GM23338 (cell line): Measurements from ENCODE around the gene STPG1. TPM values are rescaled to one million over a fixed set of nuclear protein-coding genes. Genes with fewer than 3 reads are reported as not detected.
A peak's percentile ranks its signal among the peaks of the same experiment; 100 is the strongest.

Source experiments
- ATAC-seq: fragments of 200-7000 bp; cut with Tn5 transposase; 3 replicates; pipeline ENCODE4 v1.9.1; 2020
- DNase-seq: peaks from one replicate; pipeline ENCODE4 v3.0.0-alpha.2; 2015; ENCODE audit warnings: low spot score
- H2AFZ ChIP-seq: fragments of 200-600 bp; sonication (generic); 2 replicates; pipeline ENCODE4 v1.8.0; 2016; ENCODE audit warnings: antibody characterized with exemption, mild to moderate bottlenecking, moderate library complexity
- H3F3A ChIP-seq: fragments of 200-600 bp; sonication (generic); replicated peaks from 2 replicates; pipeline ENCODE4 v1.8.0; 2017; ENCODE audit warnings: antibody characterized with exemption, mixed run types, low read depth
- H3K27ac ChIP-seq: fragments of 200-600 bp; sonication (generic); 2 replicates; pipeline ENCODE4 v1.6.1; 2016; ENCODE audit warnings: low read depth
- H3K27me3 ChIP-seq: fragments of 200-600 bp; sonication (generic); 2 replicates; pipeline ENCODE4 v1.8.0; 2016; ENCODE audit warnings: mild to moderate bottlenecking, mixed run types, moderate library complexity; ENCODE audit not compliant: insufficient read depth
- H3K36me3 ChIP-seq: fragments of 200-600 bp; sonication (generic); 2 replicates; pipeline ENCODE4 v1.8.0; 2016; ENCODE audit warnings: mild to moderate bottlenecking; ENCODE audit not compliant: insufficient read depth
- H3K4me1 ChIP-seq: fragments of 200-600 bp; sonication (generic); 2 replicates; pipeline ENCODE4 v1.8.0; 2016; ENCODE audit warnings: mild to moderate bottlenecking, moderate library complexity; ENCODE audit not compliant: insufficient read depth
- H3K4me2 ChIP-seq: fragments of 200-600 bp; sonication (generic); 2 replicates; pipeline ENCODE4 v1.7.1; 2017; ENCODE audit warnings: mixed run types
- H3K4me3 ChIP-seq: fragments of 200-600 bp; sonication (generic); 2 replicates; pipeline ENCODE4 v1.6.1; 2016; ENCODE audit warnings: mixed run types
- H3K79me2 ChIP-seq: fragments of 200-600 bp; sonication (generic); replicated peaks from 2 replicates; pipeline ENCODE4 v1.8.0; 2017; ENCODE audit warnings: mild to moderate bottlenecking; ENCODE audit not compliant: insufficient read depth
- H3K9me2 ChIP-seq: fragments of 200-600 bp; sonication (generic); 2 replicates; pipeline ENCODE4 v1.8.0; 2017; ENCODE audit not compliant: insufficient read depth
- H4K20me1 ChIP-seq: fragments of 200-600 bp; sonication (generic); replicated peaks from 2 replicates; pipeline ENCODE4 v1.8.0; 2017; ENCODE audit warnings: mild to moderate bottlenecking; ENCODE audit not compliant: insufficient read depth
- H3K27ac Mint-ChIP-seq: 2 replicates; pipeline ENCODE4 v1.8.0; 2020; ENCODE audit warnings: inconsistent platforms, mild to moderate bottlenecking, moderate library complexity, mixed read lengths
- H3K27me3 Mint-ChIP-seq: 3 replicates; pipeline ENCODE4 v1.8.0; 2022; ENCODE audit warnings: low read depth, mild to moderate bottlenecking, moderate library complexity, mixed read lengths, inconsistent platforms; ENCODE audit not compliant: insufficient read depth, poor library complexity
- H3K36me3 Mint-ChIP-seq: 3 replicates; pipeline ENCODE4 v1.8.0; 2021; ENCODE audit warnings: low read depth, mild to moderate bottlenecking, inconsistent platforms, moderate library complexity, mixed read lengths
- H3K4me1 Mint-ChIP-seq: 3 replicates; pipeline ENCODE4 v1.8.0; 2020; ENCODE audit warnings: mild to moderate bottlenecking, inconsistent platforms, mixed read lengths
- H3K4me3 Mint-ChIP-seq: 3 replicates; pipeline ENCODE4 v1.8.0; 2021; ENCODE audit warnings: moderate library complexity, mild to moderate bottlenecking, inconsistent platforms, mixed read lengths
- H3K9me3 Mint-ChIP-seq: 3 replicates; pipeline ENCODE4 v1.8.0; 2020; ENCODE audit warnings: moderate library complexity, mild to moderate bottlenecking, inconsistent platforms, mixed read lengths
- CREB1 ChIP-seq: fragments of 250-450 bp; sonication (Bioruptor Pico); IDR thresholded peaks from 2 replicates; pipeline ENCODE4 v1.5.0; 2020; ENCODE audit warnings: low read depth, mild to moderate bottlenecking, moderate library complexity
- EZH2 ChIP-seq: fragments of 200-600 bp; sonication (generic); IDR thresholded peaks from one replicate; pipeline ENCODE4 v1.8.0; 2017; ENCODE audit warnings: antibody characterized with exemption, mild to moderate bottlenecking, low read depth; ENCODE audit not compliant: unreplicated experiment
- EZH2phosphoT487 ChIP-seq: fragments of 200-600 bp; sonication (generic); IDR thresholded peaks from one replicate; pipeline ENCODE4 v1.8.1; 2018; ENCODE audit warnings: antibody characterized with exemption; ENCODE audit not compliant: unreplicated experiment
- JUNB ChIP-seq: IDR thresholded peaks from one replicate; pipeline ENCODE4 v1.6.1; 2016; ENCODE audit warnings: antibody characterized with exemption; ENCODE audit not compliant: unreplicated experiment
- NANOG ChIP-seq: IDR thresholded peaks from 2 replicates; pipeline ENCODE4 v1.6.1; 2016; ENCODE audit warnings: antibody characterized with exemption, borderline replicate concordance
- POLR2AphosphoS5 ChIP-seq: IDR thresholded peaks from 2 replicates; pipeline ENCODE4 v1.6.1; 2016; ENCODE audit warnings: antibody characterized with exemption, low read depth
- STAT1 ChIP-seq: IDR thresholded peaks from one replicate; pipeline ENCODE4 v1.6.1; 2016; ENCODE audit warnings: antibody characterized with exemption; ENCODE audit not compliant: unreplicated experiment
- ZNF114 ChIP-seq: fragments of 250-450 bp; sonication (Bioruptor Pico); IDR thresholded peaks from 2 replicates; pipeline ENCODE4 v1.5.0; 2020; ENCODE audit warnings: mild to moderate bottlenecking, moderate library complexity
- ZNF331 ChIP-seq: fragments of 250-450 bp; sonication (Bioruptor Pico); IDR thresholded peaks from 2 replicates; pipeline ENCODE4 v1.5.0; 2020; ENCODE audit warnings: low read depth, mild to moderate bottlenecking, moderate library complexity
- polyA plus RNA-seq: library from polyadenylated mRNA; unstranded; fragments of >200 nt; fragmentation: Nextera tagmentation; extraction: Ambion mirVana; gene quantifications from 2 replicates; pipeline ENCODE4 v1.2.1, GENCODE V29; 2016
- total RNA-seq: library from RNA; depleted of rRNA; stranded (reverse); fragments of >200 nt; shearing (Covaris generic); gene quantifications from 2 replicates; pipeline ENCODE4 v1.2.3, GENCODE V29; 2014
- TF ChIP-seq, protein P1 (sequence below), 2 experiments: fragments of 200-600 bp in 1 of 2; sonication (generic) in 1 of 2; conservative IDR thresholded peaks; 2 replicates each; pipeline versions ENCODE4 v1.5.1 to v1.6.1; 2016 to 2017; ENCODE audit warnings: antibody characterized with exemption in 2 of 2, low read depth in 2 of 2, mild to moderate bottlenecking in 2 of 2, moderate library complexity in 1 of 2
- TF ChIP-seq, protein P2 (sequence below): IDR thresholded peaks from one replicate; pipeline ENCODE4 v1.6.1; 2018; ENCODE audit warnings: antibody characterized with exemption; ENCODE audit not compliant: unreplicated experiment
- TF ChIP-seq, protein P3 (sequence below): IDR thresholded peaks from 2 replicates; pipeline ENCODE4 v1.6.1; 2016; ENCODE audit warnings: antibody characterized with exemption
- TF ChIP-seq, protein P4 (sequence below): fragments of 250-450 bp; sonication (Bioruptor Pico); IDR thresholded peaks from 2 replicates; pipeline ENCODE4 v1.5.0; 2020; ENCODE audit warnings: mild to moderate bottlenecking, moderate library complexity

Gene STPG1
- total and polyA plus RNA-seq, 2 experiments from 2014 or later: 8.2 to 11.4 TPM

DNA sequence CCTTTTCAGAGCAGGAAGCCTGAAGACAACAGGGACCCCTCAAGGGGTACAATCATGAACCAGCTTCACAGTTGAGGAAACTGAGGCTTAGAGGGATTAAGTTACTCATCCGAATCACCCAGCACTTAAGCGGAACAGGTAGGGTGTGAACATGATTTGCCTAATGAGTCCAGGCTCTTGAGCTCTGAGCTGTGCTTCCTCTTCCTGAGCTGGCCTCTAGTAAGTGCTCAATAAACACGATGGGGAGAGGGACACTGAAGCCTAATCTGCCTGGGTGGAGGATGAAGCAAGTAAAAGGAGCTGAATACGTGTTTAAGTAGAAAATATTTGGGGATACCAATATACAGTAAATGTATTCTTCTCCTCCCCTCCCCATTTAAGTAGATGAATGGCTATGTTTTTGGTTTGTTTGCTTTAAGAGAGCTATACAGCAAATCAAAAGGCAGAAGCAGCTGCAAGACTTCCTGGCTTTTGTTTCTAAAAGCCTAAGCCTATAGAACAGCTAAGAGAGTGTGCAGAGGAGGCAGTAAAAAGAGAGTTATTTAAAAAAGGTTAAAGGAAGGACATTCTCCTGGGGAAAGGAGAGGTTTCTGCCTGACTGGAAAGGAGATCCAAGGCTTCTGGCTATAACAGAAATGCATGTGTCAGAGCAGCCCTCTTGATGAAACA, 20.5 kb downstream of the STPG1 start:
- peak overlapping the region; percentile 78 for H3K27ac ChIP-seq
- H3K4me1 ChIP-seq: peaks cover 21% of the 10 kb centered on the region
- Mint-ChIP-seq H3K27ac (peak overlapping the region; percentile 82), H3K4me1 (peaks cover 31% of the 10 kb centered on the region), H3K36me3 (peaks cover 3% of the 10 kb centered on the region; the same call in 1 of the 3 replicates), H3K9me3 (no peaks in the 10 kb centered on the region), H3K27me3 (peaks cover 12% of the 10 kb centered on the region), H3K4me3 (no peak overlapping the region; the same call in 2 of the 3 replicates)
- H2AFZ ChIP-seq: no peak overlapping the region
- no peaks in the 10 kb centered on the region for H3K36me3 ChIP-seq
- TF ChIP-seq, protein P1, sequence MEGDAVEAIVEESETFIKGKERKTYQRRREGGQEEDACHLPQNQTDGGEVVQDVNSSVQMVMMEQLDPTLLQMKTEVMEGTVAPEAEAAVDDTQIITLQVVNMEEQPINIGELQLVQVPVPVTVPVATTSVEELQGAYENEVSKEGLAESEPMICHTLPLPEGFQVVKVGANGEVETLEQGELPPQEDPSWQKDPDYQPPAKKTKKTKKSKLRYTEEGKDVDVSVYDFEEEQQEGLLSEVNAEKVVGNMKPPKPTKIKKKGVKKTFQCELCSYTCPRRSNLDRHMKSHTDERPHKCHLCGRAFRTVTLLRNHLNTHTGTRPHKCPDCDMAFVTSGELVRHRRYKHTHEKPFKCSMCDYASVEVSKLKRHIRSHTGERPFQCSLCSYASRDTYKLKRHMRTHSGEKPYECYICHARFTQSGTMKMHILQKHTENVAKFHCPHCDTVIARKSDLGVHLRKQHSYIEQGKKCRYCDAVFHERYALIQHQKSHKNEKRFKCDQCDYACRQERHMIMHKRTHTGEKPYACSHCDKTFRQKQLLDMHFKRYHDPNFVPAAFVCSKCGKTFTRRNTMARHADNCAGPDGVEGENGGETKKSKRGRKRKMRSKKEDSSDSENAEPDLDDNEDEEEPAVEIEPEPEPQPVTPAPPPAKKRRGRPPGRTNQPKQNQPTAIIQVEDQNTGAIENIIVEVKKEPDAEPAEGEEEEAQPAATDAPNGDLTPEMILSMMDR (conservative IDR thresholded peaks at IDR 0.05; ENCODE audit: low read depth in 2 of 2): no peak
- TF ChIP-seq, protein P2, sequence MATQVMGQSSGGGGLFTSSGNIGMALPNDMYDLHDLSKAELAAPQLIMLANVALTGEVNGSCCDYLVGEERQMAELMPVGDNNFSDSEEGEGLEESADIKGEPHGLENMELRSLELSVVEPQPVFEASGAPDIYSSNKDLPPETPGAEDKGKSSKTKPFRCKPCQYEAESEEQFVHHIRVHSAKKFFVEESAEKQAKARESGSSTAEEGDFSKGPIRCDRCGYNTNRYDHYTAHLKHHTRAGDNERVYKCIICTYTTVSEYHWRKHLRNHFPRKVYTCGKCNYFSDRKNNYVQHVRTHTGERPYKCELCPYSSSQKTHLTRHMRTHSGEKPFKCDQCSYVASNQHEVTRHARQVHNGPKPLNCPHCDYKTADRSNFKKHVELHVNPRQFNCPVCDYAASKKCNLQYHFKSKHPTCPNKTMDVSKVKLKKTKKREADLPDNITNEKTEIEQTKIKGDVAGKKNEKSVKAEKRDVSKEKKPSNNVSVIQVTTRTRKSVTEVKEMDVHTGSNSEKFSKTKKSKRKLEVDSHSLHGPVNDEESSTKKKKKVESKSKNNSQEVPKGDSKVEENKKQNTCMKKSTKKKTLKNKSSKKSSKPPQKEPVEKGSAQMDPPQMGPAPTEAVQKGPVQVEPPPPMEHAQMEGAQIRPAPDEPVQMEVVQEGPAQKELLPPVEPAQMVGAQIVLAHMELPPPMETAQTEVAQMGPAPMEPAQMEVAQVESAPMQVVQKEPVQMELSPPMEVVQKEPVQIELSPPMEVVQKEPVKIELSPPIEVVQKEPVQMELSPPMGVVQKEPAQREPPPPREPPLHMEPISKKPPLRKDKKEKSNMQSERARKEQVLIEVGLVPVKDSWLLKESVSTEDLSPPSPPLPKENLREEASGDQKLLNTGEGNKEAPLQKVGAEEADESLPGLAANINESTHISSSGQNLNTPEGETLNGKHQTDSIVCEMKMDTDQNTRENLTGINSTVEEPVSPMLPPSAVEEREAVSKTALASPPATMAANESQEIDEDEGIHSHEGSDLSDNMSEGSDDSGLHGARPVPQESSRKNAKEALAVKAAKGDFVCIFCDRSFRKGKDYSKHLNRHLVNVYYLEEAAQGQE: no peak
- TF ChIP-seq NANOG: no peak
- TF ChIP-seq POLR2AphosphoS5: no peak
- TF ChIP-seq ZNF331 (CRISPR knock-in tag): no peak
- TF ChIP-seq JUNB: no peak
- no peak for TF ChIP-seq CREB1
- no peak for TF ChIP-seq STAT1
- TF ChIP-seq EZH2phosphoT487: no peak
- no peak for TF ChIP-seq ZNF114
- no peak for TF ChIP-seq EZH2
- TF ChIP-seq, protein P3, sequence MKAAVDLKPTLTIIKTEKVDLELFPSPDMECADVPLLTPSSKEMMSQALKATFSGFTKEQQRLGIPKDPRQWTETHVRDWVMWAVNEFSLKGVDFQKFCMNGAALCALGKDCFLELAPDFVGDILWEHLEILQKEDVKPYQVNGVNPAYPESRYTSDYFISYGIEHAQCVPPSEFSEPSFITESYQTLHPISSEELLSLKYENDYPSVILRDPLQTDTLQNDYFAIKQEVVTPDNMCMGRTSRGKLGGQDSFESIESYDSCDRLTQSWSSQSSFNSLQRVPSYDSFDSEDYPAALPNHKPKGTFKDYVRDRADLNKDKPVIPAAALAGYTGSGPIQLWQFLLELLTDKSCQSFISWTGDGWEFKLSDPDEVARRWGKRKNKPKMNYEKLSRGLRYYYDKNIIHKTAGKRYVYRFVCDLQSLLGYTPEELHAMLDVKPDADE: no peak
- TF ChIP-seq, protein P4, sequence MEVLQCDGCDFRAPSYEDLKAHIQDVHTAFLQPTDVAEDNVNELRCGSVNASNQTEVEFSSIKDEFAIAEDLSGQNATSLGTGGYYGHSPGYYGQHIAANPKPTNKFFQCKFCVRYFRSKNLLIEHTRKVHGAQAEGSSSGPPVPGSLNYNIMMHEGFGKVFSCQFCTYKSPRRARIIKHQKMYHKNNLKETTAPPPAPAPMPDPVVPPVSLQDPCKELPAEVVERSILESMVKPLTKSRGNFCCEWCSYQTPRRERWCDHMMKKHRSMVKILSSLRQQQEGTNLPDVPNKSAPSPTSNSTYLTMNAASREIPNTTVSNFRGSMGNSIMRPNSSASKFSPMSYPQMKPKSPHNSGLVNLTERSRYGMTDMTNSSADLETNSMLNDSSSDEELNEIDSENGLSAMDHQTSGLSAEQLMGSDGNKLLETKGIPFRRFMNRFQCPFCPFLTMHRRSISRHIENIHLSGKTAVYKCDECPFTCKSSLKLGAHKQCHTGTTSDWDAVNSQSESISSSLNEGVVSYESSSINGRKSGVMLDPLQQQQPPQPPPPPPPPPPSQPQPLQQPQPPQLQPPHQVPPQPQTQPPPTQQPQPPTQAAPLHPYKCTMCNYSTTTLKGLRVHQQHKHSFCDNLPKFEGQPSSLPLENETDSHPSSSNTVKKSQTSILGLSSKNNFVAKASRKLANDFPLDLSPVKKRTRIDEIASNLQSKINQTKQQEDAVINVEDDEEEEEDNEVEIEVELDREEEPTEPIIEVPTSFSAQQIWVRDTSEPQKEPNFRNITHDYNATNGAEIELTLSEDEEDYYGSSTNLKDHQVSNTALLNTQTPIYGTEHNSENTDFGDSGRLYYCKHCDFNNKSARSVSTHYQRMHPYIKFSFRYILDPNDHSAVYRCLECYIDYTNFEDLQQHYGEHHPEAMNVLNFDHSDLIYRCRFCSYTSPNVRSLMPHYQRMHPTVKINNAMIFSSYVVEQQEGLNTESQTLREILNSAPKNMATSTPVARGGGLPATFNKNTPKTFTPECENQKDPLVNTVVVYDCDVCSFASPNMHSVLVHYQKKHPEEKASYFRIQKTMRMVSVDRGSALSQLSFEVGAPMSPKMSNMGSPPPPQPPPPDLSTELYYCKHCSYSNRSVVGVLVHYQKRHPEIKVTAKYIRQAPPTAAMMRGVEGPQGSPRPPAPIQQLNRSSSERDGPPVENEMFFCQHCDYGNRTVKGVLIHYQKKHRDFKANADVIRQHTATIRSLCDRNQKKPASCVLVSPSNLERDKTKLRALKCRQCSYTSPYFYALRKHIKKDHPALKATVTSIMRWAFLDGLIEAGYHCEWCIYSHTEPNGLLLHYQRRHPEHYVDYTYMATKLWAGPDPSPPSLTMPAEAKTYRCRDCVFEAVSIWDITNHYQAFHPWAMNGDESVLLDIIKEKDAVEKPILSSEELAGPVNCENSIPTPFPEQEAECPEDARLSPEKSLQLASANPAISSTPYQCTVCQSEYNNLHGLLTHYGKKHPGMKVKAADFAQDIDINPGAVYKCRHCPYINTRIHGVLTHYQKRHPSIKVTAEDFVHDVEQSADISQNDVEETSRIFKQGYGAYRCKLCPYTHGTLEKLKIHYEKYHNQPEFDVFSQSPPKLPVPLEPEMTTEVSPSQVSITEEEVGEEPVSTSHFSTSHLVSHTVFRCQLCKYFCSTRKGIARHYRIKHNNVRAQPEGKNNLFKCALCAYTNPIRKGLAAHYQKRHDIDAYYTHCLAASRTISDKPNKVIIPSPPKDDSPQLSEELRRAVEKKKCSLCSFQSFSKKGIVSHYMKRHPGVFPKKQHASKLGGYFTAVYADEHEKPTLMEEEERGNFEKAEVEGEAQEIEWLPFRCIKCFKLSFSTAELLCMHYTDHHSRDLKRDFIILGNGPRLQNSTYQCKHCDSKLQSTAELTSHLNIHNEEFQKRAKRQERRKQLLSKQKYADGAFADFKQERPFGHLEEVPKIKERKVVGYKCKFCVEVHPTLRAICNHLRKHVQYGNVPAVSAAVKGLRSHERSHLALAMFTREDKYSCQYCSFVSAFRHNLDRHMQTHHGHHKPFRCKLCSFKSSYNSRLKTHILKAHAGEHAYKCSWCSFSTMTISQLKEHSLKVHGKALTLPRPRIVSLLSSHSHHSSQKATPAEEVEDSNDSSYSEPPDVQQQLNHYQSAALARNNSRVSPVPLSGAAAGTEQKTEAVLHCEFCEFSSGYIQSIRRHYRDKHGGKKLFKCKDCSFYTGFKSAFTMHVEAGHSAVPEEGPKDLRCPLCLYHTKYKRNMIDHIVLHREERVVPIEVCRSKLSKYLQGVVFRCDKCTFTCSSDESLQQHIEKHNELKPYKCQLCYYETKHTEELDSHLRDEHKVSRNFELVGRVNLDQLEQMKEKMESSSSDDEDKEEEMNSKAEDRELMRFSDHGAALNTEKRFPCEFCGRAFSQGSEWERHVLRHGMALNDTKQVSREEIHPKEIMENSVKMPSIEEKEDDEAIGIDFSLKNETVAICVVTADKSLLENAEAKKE: no peak
- H4K20me1 ChIP-seq: no peaks in the 10 kb centered on the region
- H3K4me3 ChIP-seq: 0 out of 2 replicates have a peak overlapping the region, but pooled peaks have one; percentile 16
- no peak for DNase-seq
- peaks cover 6% of the 10 kb centered on the region; the same call in 1 of the 2 replicates for H3F3A ChIP-seq
- H3K79me2 ChIP-seq: no peaks in the 10 kb centered on the region
- H3K4me2 ChIP-seq: peak overlapping the region; percentile 49
- no peaks in the 10 kb centered on the region for H3K27me3 ChIP-seq
- H3K9me2 ChIP-seq: no peaks in the 10 kb centered on the region
- ATAC-seq: no peak
